HG03439 (cell line): ENCODE measurements around the gene AOAH.
"Not testable (repeated sequence)": the region's sequence is repeated elsewhere in the genome, so short reads cannot be mapped to it uniquely, and the experiment has no call there.

ENCODE experiments used
- ATAC-seq: cut with Tn5 transposase; IDR thresholded peaks from one replicate; pipeline ENCODE4 v1.9.1; 2021; ENCODE audit warnings: mild to moderate bottlenecking, moderate library complexity; ENCODE audit not compliant: unreplicated experiment

Gene AOAH

DNA sequence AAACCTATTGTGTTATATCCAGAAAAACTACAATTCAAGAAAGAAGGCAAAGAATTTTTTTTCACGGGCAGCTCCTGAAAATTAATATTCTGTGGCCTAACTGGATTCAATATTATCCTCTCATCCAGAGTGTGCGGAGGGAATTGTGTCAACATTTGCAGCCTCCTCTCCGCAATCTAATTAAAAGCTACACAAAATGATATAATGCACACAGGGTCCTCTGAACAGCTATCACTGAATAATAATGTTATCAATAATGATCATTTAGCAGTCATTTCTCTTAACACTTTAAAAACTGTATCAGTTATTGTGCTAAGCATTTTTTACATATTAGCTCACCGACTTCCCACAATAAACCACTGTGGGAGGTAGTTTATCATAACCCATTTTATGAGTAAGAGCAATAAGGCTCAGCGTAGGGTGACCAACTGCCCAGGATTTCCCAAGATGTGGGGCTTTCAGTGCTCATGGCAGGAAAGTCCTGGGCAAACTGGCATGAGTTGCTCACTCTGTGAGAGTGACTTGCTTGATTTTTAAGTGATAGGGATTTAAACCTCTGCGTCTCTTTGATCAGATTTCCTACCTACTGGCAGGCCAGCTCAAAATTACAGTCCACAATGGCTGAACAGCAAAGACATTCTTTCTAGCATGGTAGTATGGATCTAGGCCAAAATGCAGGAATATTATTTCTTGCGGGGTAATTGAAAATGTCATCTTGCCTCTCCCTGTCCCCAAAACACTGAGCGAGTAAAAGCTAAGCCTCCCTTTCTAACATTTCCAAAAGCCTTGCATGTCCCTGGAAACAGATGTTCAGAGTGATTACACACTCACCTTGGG is 65.7 kb downstream of the AOAH start:
- no peak for ATAC-seq

- no peak for ATAC-seq
Measured at GRCh38 chr7:36657036-36657660, 67.1 kb downstream of the AOAH start.

DNA sequence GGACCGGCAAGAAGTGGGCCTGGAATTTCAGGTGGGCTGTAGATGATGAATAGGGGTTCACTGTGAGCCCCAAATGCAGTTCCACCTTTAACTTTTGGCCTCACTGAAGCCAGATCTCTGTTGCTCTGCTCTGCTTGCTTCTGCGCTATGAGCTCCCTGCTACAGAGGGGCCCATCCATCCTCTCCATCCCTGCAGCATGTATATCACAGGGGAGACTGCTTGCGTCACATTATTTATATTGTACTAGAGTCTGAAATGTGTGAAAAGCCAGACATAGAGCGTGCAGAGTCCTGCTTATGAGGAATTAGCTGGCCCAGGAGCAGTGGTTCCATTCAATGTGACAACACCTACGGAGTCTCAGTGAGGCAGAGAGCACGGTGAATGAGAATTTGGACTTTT is 69.9 kb downstream of the AOAH start:
- ATAC-seq: no peak

- ATAC-seq: no peak
Measured at GRCh38 chr7:36653663-36654355, 70.5 kb downstream of the AOAH start.

DNA sequence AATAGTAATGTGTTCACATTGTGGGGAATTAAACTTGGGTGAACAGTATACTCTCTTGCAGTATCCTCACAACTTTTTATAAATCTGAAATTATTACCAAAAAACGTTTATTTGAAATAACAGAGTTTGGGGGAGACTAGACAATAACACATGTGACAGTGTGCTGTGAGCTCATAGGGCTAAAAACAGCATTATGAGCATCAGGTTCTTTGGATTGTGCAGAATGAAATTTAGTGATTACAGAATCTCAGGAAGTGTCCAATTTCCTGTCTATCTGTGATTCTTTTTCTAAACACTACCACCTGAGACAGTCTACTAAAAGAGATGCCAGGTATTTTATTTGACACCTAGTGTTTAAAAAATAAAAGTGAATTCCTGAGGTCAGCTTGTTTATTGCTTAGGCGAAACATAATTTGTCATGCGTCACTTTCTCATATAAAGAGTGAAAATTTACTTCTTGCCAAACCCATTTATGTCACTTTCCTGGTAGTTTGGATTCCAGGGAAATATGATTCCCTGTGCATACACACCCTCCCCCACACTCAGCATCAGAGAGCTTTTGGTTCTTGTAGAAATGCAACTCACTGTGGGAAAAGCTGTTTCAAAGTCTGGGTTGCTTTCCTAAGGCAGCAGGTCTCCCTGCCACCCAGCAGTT is 71.2 kb downstream of the AOAH start:
- ATAC-seq: no peak

- ATAC-seq: no peak
Measured at GRCh38 chr7:36652431-36652830, 71.9 kb downstream of the AOAH start.

GRCh38 chr7:36651404-36651803 is 72.9 kb downstream of the AOAH start:
- ATAC-seq: no peak

GRCh38 chr7:36650766-36651312 is 73.5 kb downstream of the AOAH start:
- ATAC-seq: no peak

GRCh38 chr7:36650320-36650719 is 74.0 kb downstream of the AOAH start:
- no peak for ATAC-seq

DNA sequence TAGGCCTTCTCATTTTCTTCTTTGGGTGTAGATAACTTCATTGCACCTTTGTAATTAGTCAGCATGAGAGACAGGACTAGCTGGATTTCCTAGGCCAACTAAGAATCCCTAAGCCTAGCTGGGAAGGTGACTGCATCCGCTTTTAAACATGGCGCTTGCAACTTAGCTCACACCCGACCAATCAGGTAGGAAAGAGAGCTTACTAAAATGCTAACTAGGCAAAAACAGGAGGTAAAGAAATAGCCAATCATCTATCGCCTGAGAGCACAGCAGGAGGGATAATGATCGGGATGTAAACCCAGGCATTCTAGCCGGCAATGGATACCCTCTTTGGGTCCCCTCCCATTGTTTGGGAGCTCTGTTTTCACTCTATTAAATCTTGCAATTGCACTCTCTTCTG is 75.0 kb downstream of the AOAH start:
- not testable (repeated sequence) for ATAC-seq

DNA sequence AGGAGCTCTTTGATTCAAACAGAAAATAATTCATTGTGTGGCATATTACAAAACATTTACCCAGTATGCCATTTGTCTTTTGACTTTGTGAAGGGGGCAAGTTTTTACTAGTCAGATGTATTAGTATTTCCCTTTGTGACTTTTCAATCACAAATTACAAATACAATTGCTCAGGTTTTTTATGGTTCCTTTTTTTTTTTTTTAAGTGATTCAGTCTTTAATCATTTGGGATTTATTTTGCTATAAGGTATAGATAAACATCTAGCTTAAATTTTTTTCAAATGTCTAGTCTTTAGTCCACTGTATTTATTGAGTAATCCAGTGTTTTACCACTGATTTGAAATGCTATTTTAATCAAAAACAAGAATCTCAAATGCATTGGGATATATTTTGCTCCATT is 75.9 kb downstream of the AOAH start:
- ATAC-seq: no peak

GRCh38 chr7:36644625-36645422 is 79.5 kb downstream of the AOAH start:
- no peak for ATAC-seq

GRCh38 chr7:36642414-36642813 is 81.9 kb downstream of the AOAH start:
- no peak for ATAC-seq

- no peak for ATAC-seq
Measured at GRCh38 chr7:36642010-36642409, 82.3 kb downstream of the AOAH start.

GRCh38 chr7:36640682-36641081 is 83.6 kb downstream of the AOAH start:
- ATAC-seq: no peak

DNA sequence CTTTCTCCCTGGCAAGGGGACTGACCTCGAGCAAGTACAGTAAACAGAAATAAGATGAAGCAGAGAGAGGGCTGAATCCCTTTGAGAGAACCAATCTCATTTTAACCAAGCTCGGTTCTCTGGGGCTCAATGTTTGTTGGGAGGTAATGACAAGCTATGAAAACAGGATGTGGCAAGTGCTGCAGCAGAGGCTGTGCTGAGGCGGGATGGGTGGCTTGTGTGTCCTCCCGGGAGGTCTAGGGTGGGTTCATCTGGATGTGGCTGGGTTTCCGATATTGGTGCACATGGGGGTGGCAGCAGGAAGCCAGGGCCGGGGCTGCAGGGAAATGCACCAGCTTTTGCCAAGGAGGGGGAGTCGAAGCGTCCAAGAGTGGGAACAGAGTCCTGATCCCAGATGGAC is 84.5 kb downstream of the AOAH start:
- ATAC-seq: no peak

DNA sequence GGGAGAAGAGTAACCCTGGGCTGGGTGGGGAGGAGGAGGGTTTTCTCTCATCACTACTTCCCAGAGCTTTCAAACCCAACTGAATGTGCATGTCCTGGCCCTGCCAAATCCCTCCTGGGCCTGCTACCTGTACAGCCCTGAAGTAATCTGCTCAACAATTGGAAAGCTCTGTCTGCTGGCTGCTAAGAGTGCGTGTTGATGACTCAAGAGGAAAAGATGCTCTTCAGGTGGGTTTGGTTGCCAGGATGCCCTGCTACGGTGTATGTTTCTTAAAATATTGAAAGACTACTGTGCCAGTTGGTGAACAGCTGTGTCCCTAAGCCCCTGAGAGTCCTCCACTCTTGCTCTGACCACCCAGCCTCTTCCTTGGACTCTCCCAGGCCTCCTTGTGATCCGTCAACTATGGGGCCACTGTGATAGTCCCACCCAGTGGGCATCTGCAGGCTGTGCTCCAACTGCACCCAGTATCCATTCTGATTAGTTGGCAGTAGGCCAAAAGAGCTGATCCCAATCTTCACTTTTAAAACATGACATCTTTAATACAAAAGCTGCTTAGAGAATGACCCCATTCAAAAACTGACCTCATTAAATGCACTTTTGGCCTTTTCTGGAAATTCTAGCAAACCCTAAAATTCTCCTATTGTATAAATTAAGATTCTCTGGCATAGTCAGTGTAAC is 85.6 kb downstream of the AOAH start:
- no peak for ATAC-seq

- no peak for ATAC-seq
Measured at GRCh38 chr7:36638140-36638539, 86.2 kb downstream of the AOAH start.

DNA sequence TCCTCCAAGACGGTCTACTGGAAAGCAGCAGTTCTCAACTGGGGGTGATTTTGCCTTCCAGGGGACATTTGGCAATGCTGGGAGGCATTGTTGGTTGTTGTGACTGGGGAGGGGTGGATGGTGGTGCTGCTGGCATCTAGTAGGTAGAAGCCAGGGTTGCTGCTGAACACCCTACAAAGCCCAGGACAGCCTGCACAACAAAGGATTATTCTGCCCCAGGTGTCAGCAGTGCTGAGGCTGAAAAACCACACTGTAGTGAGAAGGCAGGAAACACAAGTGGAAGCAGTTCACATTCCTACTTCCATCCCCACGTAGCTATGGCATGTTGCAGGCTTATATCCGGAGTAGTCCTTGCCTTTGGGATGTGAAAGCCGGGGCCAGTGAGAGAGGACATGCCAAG is 86.9 kb downstream of the AOAH start:
- ATAC-seq: no peak

DNA sequence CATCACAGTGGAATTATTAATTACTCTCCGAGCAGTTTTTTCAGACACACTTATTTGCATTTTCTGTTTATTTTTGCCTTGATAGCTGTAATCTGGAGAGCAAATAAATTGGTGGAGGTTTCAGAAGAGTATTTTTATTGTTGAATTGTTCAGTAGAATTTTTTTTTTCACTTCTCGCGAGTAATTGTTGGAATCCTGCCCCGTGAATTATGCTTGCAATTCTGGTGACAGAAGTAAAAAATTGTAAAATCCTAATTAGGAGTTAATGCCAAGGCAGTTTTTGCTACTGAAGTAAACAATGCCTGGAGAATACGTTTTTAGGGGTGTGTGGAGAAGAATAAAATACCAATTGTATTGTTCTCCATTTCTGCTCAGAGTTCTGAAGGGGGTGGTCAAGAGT is 88.2 kb downstream of the AOAH start:
- no peak for ATAC-seq
